GM12878 (cell line): Measurements from ENCODE around the gene LLPH. TPM values are rescaled to one million over a fixed set of nuclear protein-coding genes. Genes with fewer than 3 reads are reported as not detected.

Experiments
- ATAC-seq: fragments of 200-7000 bp; cut with Tn5 transposase; 3 replicates; pipeline ENCODE4 v1.9.1; 2020; ENCODE audit warnings: mild to moderate bottlenecking, moderate library complexity
- BruUV-seq: library from RNA; stranded (reverse); fragments of 400-500 nt; replicated peaks from 2 replicates; lab custom pipeline; 2021; lab: Mats Ljungman, UMichigan
- CTCF ChIA-PET: fragments of 300-600 bp; sonication (Branson Sonifier 250); formaldehyde crosslinking; extraction: SDS; loops from one replicate; lab custom pipeline; 2021; ENCODE audit warnings: inconsistent platforms; lab: Yijun Ruan, JAX
- POLR2A ChIA-PET: fragments of 350-600 bp; formaldehyde crosslinking; extraction: SDS; loops from one replicate; lab custom pipeline; 2021; ENCODE audit warnings: inconsistent platforms; lab: Charles Lee
- RAD21 ChIA-PET: fragments of 300-600 bp; sonication (Branson Sonifier 250); formaldehyde crosslinking; loops from one replicate; lab custom pipeline; 2023; ENCODE audit warnings: antibody characterized with exemption; ENCODE audit not compliant: unreplicated experiment; lab: Charles Lee
- SMC1A ChIA-PET: fragments of 300-600 bp; sonication (Branson Sonifier 250); formaldehyde crosslinking; loops from one replicate; lab custom pipeline; 2023; ENCODE audit not compliant: unreplicated experiment, uncharacterized antibody; lab: Charles Lee
- DNase-seq: peaks from one replicate; pipeline ENCODE4 v3.0.0-alpha.2; 2011; ENCODE audit warnings: low read depth, low spot score
- FAIRE-seq: peaks from 3 replicates; lab custom pipeline; 2011; peaks lifted over from hg19 to GRCh38; lab: Jason Lieb, UNC
- H2AFZ ChIP-seq: 2 replicates; pipeline ENCODE4 v1.6.0; 2011; ENCODE audit warnings: low read depth, low read length, control low read depth; ENCODE audit not compliant: control insufficient read depth
- H3K27ac ChIP-seq: 2 replicates; pipeline ENCODE4 v1.5.1; 2011; ENCODE audit warnings: control low read depth; ENCODE audit not compliant: control insufficient read depth, insufficient read depth
- H3K27me3 ChIP-seq, 2 experiments: replicated peaks in 1 of 2; 2 replicates each; pipeline versions ENCODE4 v1.6.0 to v1.6.1; 2011; ENCODE audit warnings: low read length in 1 of 2; ENCODE audit not compliant: control insufficient read depth in 2 of 2, insufficient read depth in 2 of 2
- H3K36me3 ChIP-seq, 2 experiments: 2 replicates each; pipeline ENCODE4 v1.5.1; 2011; ENCODE audit warnings: low read length in 1 of 2; ENCODE audit not compliant: control insufficient read depth in 2 of 2, insufficient read depth in 2 of 2
- H3K4me1 ChIP-seq: 2 replicates; pipeline ENCODE4 v1.6.1; 2011; ENCODE audit warnings: mild to moderate bottlenecking, low read length, moderate library complexity, mixed read lengths; ENCODE audit not compliant: control insufficient read depth, insufficient read depth
- H3K4me2 ChIP-seq: 2 replicates; pipeline ENCODE4 v1.6.0; 2011; ENCODE audit warnings: control low read depth; ENCODE audit not compliant: control insufficient read depth, insufficient read depth
- H3K4me3 ChIP-seq: fragments of 200-600 bp; sonication (generic); 2 replicates; pipeline ENCODE4 v1.5.1; 2016
- H3K79me2 ChIP-seq: 2 replicates; pipeline ENCODE4 v1.6.0; 2011; ENCODE audit warnings: low read length; ENCODE audit not compliant: control insufficient read depth, insufficient read depth
- H3K9ac ChIP-seq: 2 replicates; pipeline ENCODE4 v1.8.0; 2011; ENCODE audit warnings: low read length, control low read depth, mixed read lengths; ENCODE audit not compliant: control insufficient read depth, insufficient read depth
- H3K9me3 ChIP-seq: replicated peaks from 3 replicates; pipeline ENCODE4 v1.5.1; 2011; ENCODE audit warnings: mild to moderate bottlenecking, low read length; ENCODE audit not compliant: control insufficient read depth, insufficient read depth
- H4K20me1 ChIP-seq: 2 replicates; pipeline ENCODE4 v1.6.0; 2011; ENCODE audit not compliant: control insufficient read depth, insufficient read depth
- MLLT1 ChIP-seq: fragments of 450-650 bp; IDR thresholded peaks from 2 replicates; pipeline ENCODE4 v1.6.1; 2016; ENCODE audit warnings: mild to moderate bottlenecking
- POLR2AphosphoS5 ChIP-seq: IDR thresholded peaks from 2 replicates; pipeline ENCODE4 v1.6.1; 2011; ENCODE audit warnings: mild to moderate bottlenecking, low read length, inconsistent platforms
- WGBS: methylation state at CpG from one replicate; pipeline ENCODE4 v1.1.6; 2016; ENCODE audit warnings: low lambda C conversion rate; ENCODE audit not compliant: insufficient replicate concordance, insufficient coverage; ENCODE audit errors: missing lambda C conversion rate; 5-methylcytosine and 5-hydroxymethylcytosine counted together
- in situ Hi-C: fragments of 300-500 bp; cut with MboI; formaldehyde crosslinking; loops from 9 replicates; pipeline ENCODE4 v1.14.3; 2018; ENCODE audit warnings: mixed read lengths
- intact Hi-C: fragments of 100-400 bp; cut with micrococcal nuclease; formaldehyde crosslinking; loops from one replicate; pipeline ENCODE4 v1.14.2; 2022; ENCODE audit not compliant: unreplicated experiment
- polyA plus RNA-seq, 11 experiments: library from polyadenylated mRNA; depleted of rRNA in 4 of 11; unstranded in 6 of 11; stranded (reverse) in 5 of 11; fragments of >200 nt; fragmentation: Nextera tagmentation in 4 of 11; fragmentation: Illumina TruSeq in 1 of 11; extraction: Ambion mirVana in 4 of 11; extraction: Trizol in 1 of 11; gene quantifications; 1 replicate in 1 of 11; 2 replicates in 10 of 11; pipeline versions ENCODE4 v1.2.1 to v1.2.3, GENCODE V29; 2011 to 2016; ENCODE audit warnings: inconsistent platforms in 2 of 11, missing spikeins in 2 of 11, low read depth in 1 of 11
- total RNA-seq, 4 experiments: library from RNA; depleted of rRNA in 3 of 4; stranded (reverse); fragments of >200 nt in 3 of 4; fragmentation: Illumina TruSeq in 1 of 4; extraction: Trizol in 1 of 4; gene quantifications; 2 replicates each; pipeline versions ENCODE4 v1.2.1 to v1.2.3, GENCODE V29; 2013 to 2021
- TF ChIP-seq, protein P1 (sequence below): fragments of 450-650 bp; formaldehyde crosslinking; IDR thresholded peaks from 2 replicates; pipeline ENCODE4 v1.4.0; 2020; ENCODE audit warnings: mild to moderate bottlenecking, moderate library complexity

Gene LLPH
- total and polyA plus RNA-seq, 10 of the 15 experiments (the other 5 are each of a cell fraction or from before 2014, with no cell fraction given), result 15.2 to 107 (median 70.4) TPM

- no peak overlapping the region for H3K4me2 ChIP-seq
- H3K27ac ChIP-seq, result no peak overlapping the region
- FAIRE-seq, result no peak
- TF ChIP-seq, protein P1, sequence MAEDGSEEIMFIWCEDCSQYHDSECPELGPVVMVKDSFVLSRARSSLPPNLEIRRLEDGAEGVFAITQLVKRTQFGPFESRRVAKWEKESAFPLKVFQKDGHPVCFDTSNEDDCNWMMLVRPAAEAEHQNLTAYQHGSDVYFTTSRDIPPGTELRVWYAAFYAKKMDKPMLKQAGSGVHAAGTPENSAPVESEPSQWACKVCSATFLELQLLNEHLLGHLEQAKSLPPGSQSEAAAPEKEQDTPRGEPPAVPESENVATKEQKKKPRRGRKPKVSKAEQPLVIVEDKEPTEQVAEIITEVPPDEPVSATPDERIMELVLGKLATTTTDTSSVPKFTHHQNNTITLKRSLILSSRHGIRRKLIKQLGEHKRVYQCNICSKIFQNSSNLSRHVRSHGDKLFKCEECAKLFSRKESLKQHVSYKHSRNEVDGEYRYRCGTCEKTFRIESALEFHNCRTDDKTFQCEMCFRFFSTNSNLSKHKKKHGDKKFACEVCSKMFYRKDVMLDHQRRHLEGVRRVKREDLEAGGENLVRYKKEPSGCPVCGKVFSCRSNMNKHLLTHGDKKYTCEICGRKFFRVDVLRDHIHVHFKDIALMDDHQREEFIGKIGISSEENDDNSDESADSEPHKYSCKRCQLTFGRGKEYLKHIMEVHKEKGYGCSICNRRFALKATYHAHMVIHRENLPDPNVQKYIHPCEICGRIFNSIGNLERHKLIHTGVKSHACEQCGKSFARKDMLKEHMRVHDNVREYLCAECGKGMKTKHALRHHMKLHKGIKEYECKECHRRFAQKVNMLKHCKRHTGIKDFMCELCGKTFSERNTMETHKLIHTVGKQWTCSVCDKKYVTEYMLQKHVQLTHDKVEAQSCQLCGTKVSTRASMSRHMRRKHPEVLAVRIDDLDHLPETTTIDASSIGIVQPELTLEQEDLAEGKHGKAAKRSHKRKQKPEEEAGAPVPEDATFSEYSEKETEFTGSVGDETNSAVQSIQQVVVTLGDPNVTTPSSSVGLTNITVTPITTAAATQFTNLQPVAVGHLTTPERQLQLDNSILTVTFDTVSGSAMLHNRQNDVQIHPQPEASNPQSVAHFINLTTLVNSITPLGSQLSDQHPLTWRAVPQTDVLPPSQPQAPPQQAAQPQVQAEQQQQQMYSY (CRISPR knock-in tag), result no peak
- TF ChIP-seq MLLT1 (no peak), POLR2AphosphoS5 (no peak)
- TF ChIP-seq, all 136 proteins: peak for 0
- intact Hi-C loops (no loop called here), in situ Hi-C loops (no loop called here)
- Histone ChIP-seq H3K4me3 (no peak overlapping the region), H3K79me2 (no peaks in the 10 kb centered on the region; the same call in none of the 2 replicates), H3K9me3 (no peaks in the 10 kb centered on the region), H3K36me3 (peaks cover 2 to 11% of the 10 kb centered on the region in 2 experiments), H3K4me1 (peaks cover 9% of the 10 kb centered on the region), H3K9ac (no peak overlapping the region), H2AFZ (no peak overlapping the region), H4K20me1 (no peaks in the 10 kb centered on the region), H3K27me3 (no peaks in the 10 kb centered on the region)
- POLR2A ChIA-PET, result no interaction called here
- DNase-seq (no peak), ATAC-seq (no peak)
- no TSS peak for BruUV-seq
- SMC1A ChIA-PET, result interaction anchor here (0.9 to 2.2 kb wide), 3 partner anchors 10 to 564 kb away, joined by 3 to 6 read pairs (median 6); partner anchors contain the start of gene LLPH
- 29% methylated on average over 1 of the region's 1 CpG for WGBS
- CTCF ChIA-PET, result interaction anchor here (0.8 to 1.4 kb wide), 2 partner anchors 10 to 114 kb away, joined by 3 read pairs; partner anchors contain the start of gene LLPH
- RAD21 ChIA-PET, result interaction anchor here (1.0 to 1.2 kb wide), 3 partner anchors 11 to 149 kb away, joined by 3 to 4 read pairs (median 4); no protein-coding TSS in a partner anchor
Measured at GRCh38 chr12:66120477-66120876, 10.1 kb downstream of the LLPH start.
